ENCODE data around the gene MKLN1.
"Not testable (repeated sequence)": the region's sequence is repeated elsewhere in the genome, so short reads cannot be mapped to it uniquely, and the experiment has no call there.

Gene MKLN1

DNA sequence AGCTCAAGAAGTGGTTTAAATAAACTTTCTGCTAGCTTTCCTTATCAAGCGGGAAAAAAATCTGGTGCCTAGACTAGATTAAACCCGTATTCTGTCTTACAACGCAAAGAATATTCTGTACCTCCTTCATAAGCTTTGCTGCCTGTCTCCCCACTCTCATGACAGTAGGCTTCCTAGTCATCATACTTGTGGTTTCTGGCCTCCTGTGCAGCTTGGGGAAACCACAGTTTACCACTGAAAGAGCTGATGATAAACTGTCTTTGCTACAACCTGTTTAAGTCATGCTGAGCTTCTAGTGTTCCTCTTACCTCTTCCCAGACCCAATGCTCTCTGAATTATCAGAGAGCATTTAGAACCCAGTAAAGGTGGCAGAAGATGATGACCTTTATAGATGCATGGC is 173.7 kb downstream of the MKLN1 start:
- Mint-ChIP-seq H3K27ac (peak overlapping the region; percentile 44 to 82 (median 76)), H3K4me1 (peaks cover 42% of the 10 kb centered on the region), H3K36me3 (ENCODE audit: low read depth) (peaks cover 26% of the 10 kb centered on the region), H3K4me3 (no peak overlapping the region), H3K27me3 (ENCODE audit: low read depth) (peaks cover 3% of the 10 kb centered on the region), H3K9me3 (no peaks in the 10 kb centered on the region)
- no peak for TF ChIP-seq CTCF (IDR thresholded peaks at IDR 0.05; ENCODE audit: unreplicated experiment in 3 of 3)

GRCh38 chr7:131501930-131502685 is 174.4 kb downstream of the MKLN1 start:
- no peak overlapping the region for H3K4me3 Mint-ChIP-seq
- H3K9me3 Mint-ChIP-seq: no peaks in the 10 kb centered on the region
- no peak for TF ChIP-seq CTCF (IDR thresholded peaks at IDR 0.05; ENCODE audit: unreplicated experiment in 3 of 3)
- peaks cover 36% of the 10 kb centered on the region for H3K4me1 Mint-ChIP-seq
- peaks cover 3% of the 10 kb centered on the region for H3K27me3 Mint-ChIP-seq (ENCODE audit: low read depth)
- H3K36me3 Mint-ChIP-seq (ENCODE audit: low read depth): peaks cover 19% of the 10 kb centered on the region
- H3K27ac Mint-ChIP-seq: peak overlapping the region; percentile 76 to 83 (median 82)

DNA sequence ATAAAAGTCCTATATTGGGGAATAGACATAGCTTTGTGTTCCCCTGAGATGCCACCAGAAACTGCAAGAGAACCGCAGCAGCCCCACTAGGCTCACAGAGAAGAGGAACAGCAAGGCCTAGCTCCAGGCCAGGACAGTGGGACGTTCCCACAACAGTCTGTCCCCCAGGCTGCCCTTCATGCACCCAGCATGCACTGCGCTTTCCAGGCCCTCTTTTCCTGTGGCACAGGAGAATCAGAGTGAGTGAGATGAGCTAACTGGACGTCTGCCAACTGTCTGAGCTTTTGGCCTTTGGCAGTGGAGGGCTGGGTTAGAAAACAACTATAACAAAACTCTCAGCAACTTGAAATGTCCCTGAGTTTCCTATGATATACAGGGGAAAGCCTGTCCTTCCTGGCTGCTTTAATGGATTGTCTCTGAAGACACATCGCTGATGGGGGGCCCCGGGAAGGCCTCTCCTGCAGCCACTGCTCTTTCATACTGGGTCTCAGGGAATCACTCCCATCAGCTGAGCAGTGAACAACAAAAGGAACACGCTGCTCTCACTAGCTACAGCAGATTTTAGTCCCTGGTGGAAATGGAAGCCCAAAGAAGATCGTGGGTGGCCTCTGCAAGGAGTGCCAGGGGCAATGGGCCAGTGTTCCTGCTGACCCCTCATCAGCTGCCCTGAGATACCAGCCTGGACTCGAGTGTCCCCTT is 175.3 kb downstream of the MKLN1 start:
- Mint-ChIP-seq H3K27ac (peak overlapping the region; percentile 76 to 83 (median 82)), H3K4me3 (no peak overlapping the region), H3K36me3 (ENCODE audit: low read depth) (peaks cover 15% of the 10 kb centered on the region), H3K27me3 (ENCODE audit: low read depth) (peaks cover 3% of the 10 kb centered on the region), H3K9me3 (no peaks in the 10 kb centered on the region), H3K4me1 (peaks cover 40% of the 10 kb centered on the region)
- no peak for TF ChIP-seq CTCF (IDR thresholded peaks at IDR 0.05; ENCODE audit: unreplicated experiment in 3 of 3)

GRCh38 chr7:131503639-131504038 is 176.0 kb downstream of the MKLN1 start:
- peaks cover 44% of the 10 kb centered on the region for H3K4me1 Mint-ChIP-seq
- TF ChIP-seq CTCF (IDR thresholded peaks at IDR 0.05; ENCODE audit: unreplicated experiment in 3 of 3): no peak
- H3K27ac Mint-ChIP-seq: peak overlapping the region; percentile 76 to 83 (median 82)
- no peak overlapping the region for H3K4me3 Mint-ChIP-seq
- peaks cover 14% of the 10 kb centered on the region for H3K36me3 Mint-ChIP-seq (ENCODE audit: low read depth)
- H3K9me3 Mint-ChIP-seq: no peaks in the 10 kb centered on the region
- peaks cover 4% of the 10 kb centered on the region for H3K27me3 Mint-ChIP-seq (ENCODE audit: low read depth)

- Mint-ChIP-seq H3K36me3 (ENCODE audit: low read depth) (peaks cover 11% of the 10 kb centered on the region), H3K27ac (peak overlapping the region; percentile 29 to 82 (median 61)), H3K4me3 (no peak overlapping the region), H3K4me1 (peaks cover 44% of the 10 kb centered on the region), H3K27me3 (ENCODE audit: low read depth) (peaks cover 8% of the 10 kb centered on the region), H3K9me3 (no peaks in the 10 kb centered on the region)
- TF ChIP-seq CTCF (IDR thresholded peaks at IDR 0.05; ENCODE audit: unreplicated experiment in 3 of 3): no peak
These were observed 176.7 kb downstream of the MKLN1 start for GRCh38 chr7:131504157-131504899.

DNA sequence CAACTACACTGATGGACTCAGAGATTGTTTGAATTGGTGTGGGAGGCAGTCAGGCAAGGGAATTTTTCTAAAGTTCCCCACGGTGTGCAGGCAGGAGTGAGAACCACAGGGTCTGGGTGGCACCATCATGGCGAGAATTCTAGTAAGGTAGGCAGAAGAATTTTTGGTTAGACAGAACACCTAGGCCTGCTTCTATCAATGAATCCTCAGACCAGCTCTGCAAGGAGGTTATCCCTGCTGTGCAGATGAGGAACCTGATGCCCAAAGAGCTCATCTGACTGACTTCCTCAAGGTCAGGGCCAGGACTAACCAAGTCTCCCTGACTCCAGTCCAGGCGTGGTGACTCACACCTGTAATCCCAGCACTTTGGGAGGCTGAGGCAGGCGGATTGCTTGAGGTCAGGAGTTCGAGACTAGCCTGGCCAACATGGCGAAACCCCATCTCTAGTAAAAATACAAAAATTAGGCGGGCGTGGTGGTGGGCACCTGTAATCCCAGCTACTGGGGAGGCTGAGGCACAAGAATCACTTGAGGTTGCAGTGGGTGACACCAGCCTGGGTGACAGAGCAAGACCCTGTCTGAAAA is 177.5 kb downstream of the MKLN1 start:
- not testable (repeated sequence) for H3K4me3 Mint-ChIP-seq; H3K9me3 Mint-ChIP-seq; H3K27me3 Mint-ChIP-seq (ENCODE audit: low read depth)
- Mint-ChIP-seq H3K36me3 (ENCODE audit: low read depth) (peaks cover 11% of the 10 kb centered on the region), H3K27ac (peak overlapping the region; percentile 29 to 61 (median 38)), H3K4me1 (peaks cover 44% of the 10 kb centered on the region)
